HEK293 (cell line): ENCODE results near the gene MICALL1.
A peak's percentile ranks its signal among the peaks of the same experiment; 100 is the strongest.

Source experiments
- BCL11A ChIP-seq: fragments of 450-650 bp; formaldehyde crosslinking; IDR thresholded peaks from 2 replicates; pipeline ENCODE4 v1.5.1; 2016; ENCODE audit warnings: low read depth, missing biosample characterization, missing genetic modification characterization
- KLF16 ChIP-seq: fragments of 450-650 bp; formaldehyde crosslinking; IDR thresholded peaks from 2 replicates; pipeline ENCODE4 v1.5.1; 2017; ENCODE audit warnings: missing biosample characterization, missing genetic modification characterization
- KLF7 ChIP-seq: fragments of 450-650 bp; formaldehyde crosslinking; IDR thresholded peaks from 2 replicates; pipeline ENCODE4 v1.5.1; 2016; ENCODE audit warnings: missing biosample characterization, missing genetic modification characterization, borderline replicate concordance
- MYNN ChIP-seq: fragments of 450-650 bp; formaldehyde crosslinking; IDR thresholded peaks from 2 replicates; pipeline ENCODE4 v1.5.1; 2016; ENCODE audit warnings: missing biosample characterization, missing genetic modification characterization, borderline replicate concordance
- SCRT1 ChIP-seq: fragments of 450-650 bp; formaldehyde crosslinking; IDR thresholded peaks from 2 replicates; pipeline ENCODE4 v1.5.1; 2016; ENCODE audit warnings: missing biosample characterization, missing genetic modification characterization, borderline replicate concordance
- SP7 ChIP-seq: fragments of 450-650 bp; formaldehyde crosslinking; IDR thresholded peaks from 2 replicates; pipeline ENCODE4 v1.5.1; 2016; ENCODE audit warnings: missing biosample characterization, missing genetic modification characterization
- ZNF114 ChIP-seq: fragments of 450-650 bp; formaldehyde crosslinking; IDR thresholded peaks from 2 replicates; pipeline ENCODE4 v1.5.0; 2017; ENCODE audit warnings: missing biosample characterization, missing genetic modification characterization
- ZNF146 ChIP-seq: fragments of 450-650 bp; formaldehyde crosslinking; IDR thresholded peaks from 2 replicates; pipeline ENCODE4 v1.5.1; 2016; ENCODE audit warnings: missing biosample characterization, missing genetic modification characterization
- ZNF155 ChIP-seq: fragments of 450-650 bp; formaldehyde crosslinking; IDR thresholded peaks from 2 replicates; pipeline ENCODE4 v1.5.1; 2016; ENCODE audit warnings: missing biosample characterization, missing genetic modification characterization
- ZNF157 ChIP-seq: fragments of 450-650 bp; formaldehyde crosslinking; IDR thresholded peaks from 2 replicates; pipeline ENCODE4 v1.5.1; 2016; ENCODE audit warnings: missing biosample characterization, missing genetic modification characterization
- ZNF169 ChIP-seq: fragments of 450-650 bp; formaldehyde crosslinking; IDR thresholded peaks from 2 replicates; pipeline ENCODE4 v1.5.1; 2016; ENCODE audit warnings: missing biosample characterization, missing genetic modification characterization
- ZNF184 ChIP-seq: fragments of 450-650 bp; IDR thresholded peaks from 2 replicates; pipeline ENCODE4 v1.5.1; 2018; ENCODE audit warnings: missing biosample characterization, mild to moderate bottlenecking, missing genetic modification characterization
- ZNF266 ChIP-seq: fragments of 450-650 bp; formaldehyde crosslinking; IDR thresholded peaks from 2 replicates; pipeline ENCODE4 v1.5.1; 2016; ENCODE audit warnings: missing biosample characterization, missing genetic modification characterization, low read depth
- ZNF335 ChIP-seq: fragments of 450-650 bp; formaldehyde crosslinking; conservative IDR thresholded peaks from 2 replicates; pipeline ENCODE4 v1.5.1; 2016; ENCODE audit warnings: missing biosample characterization, missing genetic modification characterization
- ZNF416 ChIP-seq: fragments of 450-650 bp; formaldehyde crosslinking; IDR thresholded peaks from 2 replicates; pipeline ENCODE4 v1.5.1; 2016; ENCODE audit warnings: missing biosample characterization, missing genetic modification characterization
- ZNF529 ChIP-seq: fragments of 450-650 bp; formaldehyde crosslinking; IDR thresholded peaks from 2 replicates; pipeline ENCODE4 v1.5.1; 2017; ENCODE audit warnings: missing genetic modification characterization, missing biosample characterization; ENCODE audit not compliant: insufficient replicate concordance
- ZNF558 ChIP-seq: fragments of 450-650 bp; formaldehyde crosslinking; IDR thresholded peaks from 2 replicates; pipeline ENCODE4 v1.5.1; 2016; ENCODE audit warnings: missing biosample characterization, missing genetic modification characterization
- ZNF626 ChIP-seq: fragments of 450-650 bp; sonication (Bioruptor Pico); formaldehyde crosslinking; IDR thresholded peaks from 2 replicates; pipeline ENCODE4 v1.5.1; 2018; ENCODE audit warnings: missing biosample characterization, missing genetic modification characterization, inconsistent platforms
- ZNF664 ChIP-seq: fragments of 450-650 bp; formaldehyde crosslinking; IDR thresholded peaks from 2 replicates; pipeline ENCODE4 v1.5.1; 2016; ENCODE audit warnings: missing biosample characterization, missing genetic modification characterization
- ZNF76 ChIP-seq: fragments of 450-650 bp; formaldehyde crosslinking; IDR thresholded peaks from 2 replicates; pipeline ENCODE4; 2016; ENCODE audit warnings: low read depth, missing biosample characterization, missing genetic modification characterization, borderline replicate concordance
- ZNF785 ChIP-seq: fragments of 450-650 bp; formaldehyde crosslinking; IDR thresholded peaks from 2 replicates; pipeline ENCODE4 v1.5.1; 2016; ENCODE audit warnings: missing biosample characterization, missing genetic modification characterization
- ZSCAN23 ChIP-seq: fragments of 450-650 bp; formaldehyde crosslinking; IDR thresholded peaks from 2 replicates; pipeline ENCODE4 v1.5.1; 2016; ENCODE audit warnings: missing biosample characterization, missing genetic modification characterization
- TF ChIP-seq, protein P1 (sequence below): fragments of 450-650 bp; IDR thresholded peaks from 2 replicates; pipeline ENCODE4 v1.5.1; 2018; ENCODE audit warnings: missing biosample characterization, mild to moderate bottlenecking, missing genetic modification characterization
- TF ChIP-seq, protein P2 (sequence below): fragments of 450-650 bp; formaldehyde crosslinking; IDR thresholded peaks from 2 replicates; pipeline ENCODE4 v1.5.1; 2016; ENCODE audit warnings: missing biosample characterization, missing genetic modification characterization
- TF ChIP-seq, protein P3 (sequence below): fragments of 450-650 bp; formaldehyde crosslinking; IDR thresholded peaks from 2 replicates; pipeline ENCODE4 v1.5.1; 2016; ENCODE audit warnings: missing biosample characterization, missing genetic modification characterization
- TF ChIP-seq, protein P4 (sequence below): fragments of 450-650 bp; formaldehyde crosslinking; IDR thresholded peaks from 2 replicates; pipeline ENCODE4 v1.5.1; 2017; ENCODE audit warnings: missing biosample characterization, missing genetic modification characterization
- TF ChIP-seq, protein P5 (sequence below): fragments of 450-650 bp; formaldehyde crosslinking; IDR thresholded peaks from 2 replicates; pipeline ENCODE4 v1.5.1; 2016; ENCODE audit warnings: missing biosample characterization, missing genetic modification characterization
- TF ChIP-seq, protein P6 (sequence below): fragments of 450-650 bp; formaldehyde crosslinking; IDR thresholded peaks from 2 replicates; pipeline ENCODE4 v1.5.1; 2016; ENCODE audit warnings: missing biosample characterization, missing genetic modification characterization
- TF ChIP-seq, protein P7 (sequence below): fragments of 450-650 bp; formaldehyde crosslinking; IDR thresholded peaks from 2 replicates; pipeline ENCODE4 v1.5.1; 2016; ENCODE audit warnings: missing biosample characterization, missing genetic modification characterization

MICALL1 gene

DNA sequence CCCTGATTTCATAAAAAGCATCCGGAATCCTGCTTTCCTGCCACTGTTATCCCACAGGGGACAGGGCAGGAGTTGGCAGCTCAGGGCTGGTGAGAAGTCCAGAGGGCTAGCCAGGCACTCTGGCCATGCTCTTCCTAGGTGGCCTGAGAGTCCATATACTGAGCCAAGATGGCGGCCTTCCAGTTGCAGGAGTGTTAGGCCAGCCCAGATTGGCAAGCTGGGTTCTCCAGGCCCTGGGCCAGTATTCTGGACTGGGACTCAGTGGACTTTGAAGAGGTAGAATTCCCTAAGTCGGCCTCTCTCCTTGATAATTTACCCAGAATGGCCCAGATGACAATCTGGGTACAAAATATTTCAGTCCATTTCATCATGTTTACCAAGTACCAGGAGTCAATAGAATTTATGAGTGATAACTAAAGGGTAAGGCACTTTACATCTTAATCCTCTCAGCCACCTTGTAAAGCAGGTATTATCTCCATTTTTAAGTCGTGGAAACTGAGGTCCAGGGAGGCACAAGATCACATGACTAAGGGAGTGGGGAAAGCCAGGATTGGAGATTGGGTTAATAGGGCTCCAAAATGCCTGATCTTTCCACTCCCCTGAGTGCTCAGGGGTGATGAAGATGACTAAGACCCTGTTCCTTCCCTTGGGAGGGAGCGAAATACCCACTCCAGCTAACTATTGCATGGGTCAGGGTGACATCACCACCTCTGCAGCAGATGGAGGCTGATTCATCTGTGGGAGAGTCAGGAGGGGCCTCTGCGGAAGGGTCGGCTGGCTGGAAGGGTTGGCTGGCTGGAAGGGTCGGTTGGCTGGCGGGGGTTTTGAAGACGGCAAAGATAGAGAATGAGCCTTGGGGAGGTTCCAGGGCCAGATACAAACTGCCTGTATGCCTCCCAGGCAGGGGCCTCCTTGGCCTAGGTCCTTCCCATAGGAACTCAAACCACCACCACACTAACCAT is 1.2 kb upstream of the MICALL1 start (continued):
- TF ChIP-seq ZNF146 (tag by site-specific recombination): no peak
- no peak for TF ChIP-seq ZNF664 (tag by site-specific recombination)
- TF ChIP-seq, protein P1, sequence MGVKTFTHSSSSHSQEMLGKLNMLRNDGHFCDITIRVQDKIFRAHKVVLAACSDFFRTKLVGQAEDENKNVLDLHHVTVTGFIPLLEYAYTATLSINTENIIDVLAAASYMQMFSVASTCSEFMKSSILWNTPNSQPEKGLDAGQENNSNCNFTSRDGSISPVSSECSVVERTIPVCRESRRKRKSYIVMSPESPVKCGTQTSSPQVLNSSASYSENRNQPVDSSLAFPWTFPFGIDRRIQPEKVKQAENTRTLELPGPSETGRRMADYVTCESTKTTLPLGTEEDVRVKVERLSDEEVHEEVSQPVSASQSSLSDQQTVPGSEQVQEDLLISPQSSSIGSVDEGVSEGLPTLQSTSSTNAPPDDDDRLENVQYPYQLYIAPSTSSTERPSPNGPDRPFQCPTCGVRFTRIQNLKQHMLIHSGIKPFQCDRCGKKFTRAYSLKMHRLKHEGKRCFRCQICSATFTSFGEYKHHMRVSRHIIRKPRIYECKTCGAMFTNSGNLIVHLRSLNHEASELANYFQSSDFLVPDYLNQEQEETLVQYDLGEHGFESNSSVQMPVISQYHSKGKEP (tag by site-specific recombination): peak; percentile 98
- TF ChIP-seq, protein P2, sequence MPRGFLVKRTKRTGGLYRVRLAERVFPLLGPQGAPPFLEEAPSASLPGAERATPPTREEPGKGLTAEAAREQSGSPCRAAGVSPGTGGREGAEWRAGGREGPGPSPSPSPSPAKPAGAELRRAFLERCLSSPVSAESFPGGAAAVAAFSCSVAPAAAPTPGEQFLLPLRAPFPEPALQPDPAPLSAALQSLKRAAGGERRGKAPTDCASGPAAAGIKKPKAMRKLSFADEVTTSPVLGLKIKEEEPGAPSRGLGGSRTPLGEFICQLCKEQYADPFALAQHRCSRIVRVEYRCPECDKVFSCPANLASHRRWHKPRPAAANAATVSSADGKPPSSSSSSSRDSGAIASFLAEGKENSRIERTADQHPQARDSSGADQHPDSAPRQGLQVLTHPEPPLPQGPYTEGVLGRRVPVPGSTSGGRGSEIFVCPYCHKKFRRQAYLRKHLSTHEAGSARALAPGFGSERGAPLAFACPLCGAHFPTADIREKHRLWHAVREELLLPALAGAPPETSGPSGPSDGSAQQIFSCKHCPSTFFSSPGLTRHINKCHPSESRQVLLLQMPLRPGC (tag by site-specific recombination): peak; percentile 59
- peak; percentile 74 for TF ChIP-seq ZNF558
- peak; percentile 79 for TF ChIP-seq KLF16 (tag by site-specific recombination)
- TF ChIP-seq, protein P3, sequence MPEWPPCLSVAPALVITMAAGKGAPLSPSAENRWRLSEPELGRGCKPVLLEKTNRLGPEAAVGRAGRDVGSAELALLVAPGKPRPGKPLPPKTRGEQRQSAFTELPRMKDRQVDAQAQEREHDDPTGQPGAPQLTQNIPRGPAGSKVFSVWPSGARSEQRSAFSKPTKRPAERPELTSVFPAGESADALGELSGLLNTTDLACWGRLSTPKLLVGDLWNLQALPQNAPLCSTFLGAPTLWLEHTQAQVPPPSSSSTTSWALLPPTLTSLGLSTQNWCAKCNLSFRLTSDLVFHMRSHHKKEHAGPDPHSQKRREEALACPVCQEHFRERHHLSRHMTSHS (tag by site-specific recombination): no peak
- TF ChIP-seq, protein P4, sequence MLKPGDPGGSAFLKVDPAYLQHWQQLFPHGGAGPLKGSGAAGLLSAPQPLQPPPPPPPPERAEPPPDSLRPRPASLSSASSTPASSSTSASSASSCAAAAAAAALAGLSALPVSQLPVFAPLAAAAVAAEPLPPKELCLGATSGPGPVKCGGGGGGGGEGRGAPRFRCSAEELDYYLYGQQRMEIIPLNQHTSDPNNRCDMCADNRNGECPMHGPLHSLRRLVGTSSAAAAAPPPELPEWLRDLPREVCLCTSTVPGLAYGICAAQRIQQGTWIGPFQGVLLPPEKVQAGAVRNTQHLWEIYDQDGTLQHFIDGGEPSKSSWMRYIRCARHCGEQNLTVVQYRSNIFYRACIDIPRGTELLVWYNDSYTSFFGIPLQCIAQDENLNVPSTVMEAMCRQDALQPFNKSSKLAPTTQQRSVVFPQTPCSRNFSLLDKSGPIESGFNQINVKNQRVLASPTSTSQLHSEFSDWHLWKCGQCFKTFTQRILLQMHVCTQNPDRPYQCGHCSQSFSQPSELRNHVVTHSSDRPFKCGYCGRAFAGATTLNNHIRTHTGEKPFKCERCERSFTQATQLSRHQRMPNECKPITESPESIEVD (tag by site-specific recombination): no peak; the same call in 1 of the 2 replicates
- no peak for TF ChIP-seq ZNF114 (tag by site-specific recombination)
- no peak for TF ChIP-seq ZNF529 (tag by site-specific recombination)
- TF ChIP-seq ZNF335 (tag by site-specific recombination): peak; percentile 81
- 0 out of 2 replicates have a peak, but pooled peaks have one; percentile 72 for TF ChIP-seq ZNF184 (tag by site-specific recombination)
- TF ChIP-seq ZSCAN23 (tag by site-specific recombination): peak; percentile 93
- no peak for TF ChIP-seq ZNF626 (tag by site-specific recombination)
- no peak for TF ChIP-seq ZNF157 (tag by site-specific recombination)
- no peak for TF ChIP-seq ZNF169 (tag by site-specific recombination)
- TF ChIP-seq ZNF785 (tag by site-specific recombination): no peak; the same call in none of the 2 replicates
- TF ChIP-seq, protein P5, sequence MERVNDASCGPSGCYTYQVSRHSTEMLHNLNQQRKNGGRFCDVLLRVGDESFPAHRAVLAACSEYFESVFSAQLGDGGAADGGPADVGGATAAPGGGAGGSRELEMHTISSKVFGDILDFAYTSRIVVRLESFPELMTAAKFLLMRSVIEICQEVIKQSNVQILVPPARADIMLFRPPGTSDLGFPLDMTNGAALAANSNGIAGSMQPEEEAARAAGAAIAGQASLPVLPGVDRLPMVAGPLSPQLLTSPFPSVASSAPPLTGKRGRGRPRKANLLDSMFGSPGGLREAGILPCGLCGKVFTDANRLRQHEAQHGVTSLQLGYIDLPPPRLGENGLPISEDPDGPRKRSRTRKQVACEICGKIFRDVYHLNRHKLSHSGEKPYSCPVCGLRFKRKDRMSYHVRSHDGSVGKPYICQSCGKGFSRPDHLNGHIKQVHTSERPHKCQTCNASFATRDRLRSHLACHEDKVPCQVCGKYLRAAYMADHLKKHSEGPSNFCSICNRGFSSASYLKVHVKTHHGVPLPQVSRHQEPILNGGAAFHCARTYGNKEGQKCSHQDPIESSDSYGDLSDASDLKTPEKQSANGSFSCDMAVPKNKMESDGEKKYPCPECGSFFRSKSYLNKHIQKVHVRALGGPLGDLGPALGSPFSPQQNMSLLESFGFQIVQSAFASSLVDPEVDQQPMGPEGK (tag by site-specific recombination): peak; percentile 92
- peak; percentile 82; the same call in 1 of the 2 replicates for TF ChIP-seq BCL11A
- TF ChIP-seq, protein P6, sequence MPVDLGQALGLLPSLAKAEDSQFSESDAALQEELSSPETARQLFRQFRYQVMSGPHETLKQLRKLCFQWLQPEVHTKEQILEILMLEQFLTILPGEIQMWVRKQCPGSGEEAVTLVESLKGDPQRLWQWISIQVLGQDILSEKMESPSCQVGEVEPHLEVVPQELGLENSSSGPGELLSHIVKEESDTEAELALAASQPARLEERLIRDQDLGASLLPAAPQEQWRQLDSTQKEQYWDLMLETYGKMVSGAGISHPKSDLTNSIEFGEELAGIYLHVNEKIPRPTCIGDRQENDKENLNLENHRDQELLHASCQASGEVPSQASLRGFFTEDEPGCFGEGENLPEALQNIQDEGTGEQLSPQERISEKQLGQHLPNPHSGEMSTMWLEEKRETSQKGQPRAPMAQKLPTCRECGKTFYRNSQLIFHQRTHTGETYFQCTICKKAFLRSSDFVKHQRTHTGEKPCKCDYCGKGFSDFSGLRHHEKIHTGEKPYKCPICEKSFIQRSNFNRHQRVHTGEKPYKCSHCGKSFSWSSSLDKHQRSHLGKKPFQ (tag by site-specific recombination): no peak
- no peak for TF ChIP-seq ZNF155 (tag by site-specific recombination)
- peak; percentile 97 for TF ChIP-seq SP7 (tag by site-specific recombination)
- no peak for TF ChIP-seq MYNN (tag by site-specific recombination)
- TF ChIP-seq, protein P7, sequence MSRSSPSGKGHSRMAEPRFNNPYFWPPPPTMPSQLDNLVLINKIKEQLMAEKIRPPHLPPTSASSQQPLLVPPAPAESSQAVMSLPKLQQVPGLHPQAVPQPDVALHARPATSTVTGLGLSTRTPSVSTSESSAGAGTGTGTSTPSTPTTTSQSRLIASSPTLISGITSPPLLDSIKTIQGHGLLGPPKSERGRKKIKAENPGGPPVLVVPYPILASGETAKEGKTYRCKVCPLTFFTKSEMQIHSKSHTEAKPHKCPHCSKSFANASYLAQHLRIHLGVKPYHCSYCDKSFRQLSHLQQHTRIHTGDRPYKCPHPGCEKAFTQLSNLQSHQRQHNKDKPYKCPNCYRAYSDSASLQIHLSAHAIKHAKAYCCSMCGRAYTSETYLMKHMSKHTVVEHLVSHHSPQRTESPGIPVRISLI: no peak
- no peak for TF ChIP-seq ZNF416 (tag by site-specific recombination)
- TF ChIP-seq SCRT1: no peak
- peak; percentile 52 for TF ChIP-seq ZNF76 (tag by site-specific recombination)
- TF ChIP-seq ZNF266 (tag by site-specific recombination): no peak
- TF ChIP-seq KLF7 (tag by site-specific recombination): no peak
